GM21360 (cell line): ENCODE data around the gene SHANK3.

Source experiments
- ATAC-seq: cut with Tn5 transposase; IDR thresholded peaks from one replicate; pipeline ENCODE4 v1.9.1; 2021; ENCODE audit warnings: mild to moderate bottlenecking, moderate library complexity; ENCODE audit not compliant: unreplicated experiment

The SHANK3 gene

GRCh38 chr22:50711446-50712340 lies 39.1 kb downstream of the SHANK3 start:
- no peak for ATAC-seq

DNA sequence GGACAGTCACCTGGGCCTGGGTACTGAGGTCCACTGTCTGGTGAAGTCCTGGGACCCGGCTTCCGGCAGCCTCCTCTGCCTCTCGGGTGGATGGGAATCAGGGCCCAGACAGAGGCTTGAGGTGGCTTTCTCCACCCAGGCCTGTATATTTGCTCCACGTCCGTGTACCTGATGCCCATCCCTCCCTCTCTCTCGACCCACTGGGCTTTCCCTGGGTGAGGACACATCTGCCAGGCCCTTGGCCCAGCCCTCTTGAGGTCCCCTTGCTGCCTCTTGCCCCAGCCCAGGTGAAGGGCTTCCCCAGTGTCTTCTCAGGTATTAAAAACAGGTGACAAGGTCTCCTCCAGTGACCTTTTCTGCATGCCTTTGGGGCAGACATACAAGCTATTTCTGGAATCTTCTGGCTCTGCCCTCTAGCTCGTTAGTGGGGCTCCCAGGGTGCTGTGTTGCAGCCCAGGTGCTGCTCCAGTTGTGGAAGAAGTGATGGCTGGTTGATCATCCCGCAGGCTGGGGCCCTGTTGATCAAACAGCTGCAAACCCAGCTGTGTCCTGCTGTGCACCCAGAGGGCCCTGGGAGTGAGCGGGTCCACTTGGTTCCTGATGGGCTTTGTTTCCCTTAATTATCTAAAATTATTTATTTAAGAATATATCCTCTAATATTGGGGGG lies 39.9 kb downstream of the SHANK3 start:
- no peak for ATAC-seq

GRCh38 chr22:50713008-50713385 lies 40.4 kb downstream of the SHANK3 start:
- no peak for ATAC-seq

- no peak for ATAC-seq
Observed at GRCh38 chr22:50713571-50714056, 41.0 kb downstream of the SHANK3 start.

GRCh38 chr22:50714150-50714549 lies 41.5 kb downstream of the SHANK3 start:
- ATAC-seq = no peak

DNA sequence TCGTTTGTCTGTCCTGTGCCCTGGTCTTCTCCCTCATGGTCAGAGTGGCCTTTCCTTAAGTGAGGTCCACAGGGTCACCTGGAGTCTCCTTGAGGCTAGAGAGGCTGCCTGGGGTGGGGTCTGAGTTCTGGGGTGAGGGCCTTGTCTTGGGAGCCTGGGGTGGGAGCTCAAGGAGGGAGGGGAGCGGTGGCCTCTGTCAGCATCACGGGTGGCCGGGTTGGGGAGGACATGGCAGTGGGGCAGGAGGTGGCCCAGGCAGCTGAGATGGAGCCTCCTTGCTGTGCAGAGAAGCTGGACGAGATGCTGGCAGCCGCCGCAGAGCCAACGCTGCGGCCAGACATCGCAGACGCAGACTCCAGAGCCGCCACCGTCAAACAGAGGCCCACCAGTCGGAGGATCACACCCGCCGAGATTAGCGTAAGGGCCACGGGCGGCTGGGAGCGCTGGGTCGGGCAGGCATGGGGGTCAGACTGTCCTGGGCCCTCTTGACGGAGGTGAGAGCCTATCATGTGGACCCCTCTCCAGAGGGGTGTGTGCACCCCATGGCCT lies 42.1 kb downstream of the SHANK3 start:
- no peak for ATAC-seq

DNA sequence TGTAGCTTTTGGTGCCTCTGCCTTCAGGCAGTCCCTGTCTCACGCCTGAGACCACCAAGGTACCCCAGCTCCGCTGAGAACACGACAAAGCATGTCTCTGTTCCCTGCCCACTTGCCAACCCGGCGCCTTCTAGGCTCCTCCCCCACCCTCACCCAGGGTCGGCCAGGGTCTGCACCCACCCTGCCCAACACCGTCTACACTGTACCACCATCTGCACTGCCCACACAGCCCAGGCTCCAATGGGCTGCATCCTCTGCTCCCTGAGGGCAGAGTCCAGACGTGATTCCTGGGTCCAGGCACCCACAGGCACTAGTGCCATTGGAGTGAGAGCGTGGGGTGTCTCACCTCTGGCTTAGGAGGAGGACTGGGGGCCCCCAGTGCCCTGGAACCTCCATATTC lies 42.6 kb downstream of the SHANK3 start:
- no peak for ATAC-seq

- ATAC-seq = no peak
Observed at GRCh38 chr22:50715776-50716175, 43.2 kb downstream of the SHANK3 start.

DNA sequence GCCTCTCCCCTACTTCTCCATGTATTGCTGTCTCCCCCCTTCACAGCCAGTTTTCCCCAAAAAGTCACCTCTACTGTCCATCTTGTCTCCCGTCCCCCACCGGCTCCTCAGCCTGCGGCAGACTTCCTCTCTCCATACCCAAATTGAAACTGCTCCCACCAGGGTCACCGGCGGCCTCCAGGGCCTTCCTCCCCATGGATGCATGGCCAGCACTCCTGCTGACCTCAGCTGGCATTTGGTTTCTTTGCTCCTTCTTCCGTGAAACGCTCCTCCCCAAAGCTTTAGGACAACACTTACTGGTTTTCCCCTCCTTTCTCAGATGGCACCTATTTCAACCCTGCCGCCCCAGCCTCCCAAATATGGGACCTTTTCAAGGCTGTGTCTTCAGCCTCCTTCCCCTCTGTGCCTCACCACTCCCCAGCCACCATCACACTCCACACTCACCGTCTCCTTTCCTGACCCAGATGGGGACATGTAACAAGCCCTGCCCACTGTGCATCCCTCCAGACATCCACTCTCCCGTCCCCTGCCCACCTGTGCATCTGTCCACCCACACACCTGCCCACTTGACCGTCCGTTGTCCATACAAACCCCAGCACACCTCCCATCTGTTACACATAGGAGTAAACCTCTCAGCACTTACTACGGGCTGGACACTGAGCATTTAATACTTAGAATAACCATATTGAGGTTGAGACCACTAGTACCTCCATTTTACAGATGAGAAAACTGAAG lies 43.8 kb downstream of the SHANK3 start:
- no peak for ATAC-seq

GRCh38 chr22:50717709-50718351 lies 45.2 kb downstream of the SHANK3 start:
- no peak for ATAC-seq

DNA sequence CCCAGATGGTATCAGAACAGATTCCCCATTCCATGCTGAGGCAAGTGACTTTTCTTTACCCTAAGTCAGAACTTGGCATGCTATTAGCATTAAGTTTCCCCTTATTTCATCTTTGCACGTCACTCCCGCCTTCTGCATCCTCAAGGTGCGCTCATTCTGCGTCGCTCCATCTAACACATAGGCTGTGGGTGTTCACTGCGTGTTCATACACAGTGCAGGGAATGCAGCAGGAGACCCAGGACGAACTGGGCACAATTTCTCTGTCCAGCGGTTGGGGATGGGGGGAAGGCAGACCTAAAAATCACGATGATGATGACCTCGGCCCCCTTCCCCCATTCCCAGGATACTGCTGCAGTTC lies 45.7 kb downstream of the SHANK3 start:
- ATAC-seq = no peak

DNA sequence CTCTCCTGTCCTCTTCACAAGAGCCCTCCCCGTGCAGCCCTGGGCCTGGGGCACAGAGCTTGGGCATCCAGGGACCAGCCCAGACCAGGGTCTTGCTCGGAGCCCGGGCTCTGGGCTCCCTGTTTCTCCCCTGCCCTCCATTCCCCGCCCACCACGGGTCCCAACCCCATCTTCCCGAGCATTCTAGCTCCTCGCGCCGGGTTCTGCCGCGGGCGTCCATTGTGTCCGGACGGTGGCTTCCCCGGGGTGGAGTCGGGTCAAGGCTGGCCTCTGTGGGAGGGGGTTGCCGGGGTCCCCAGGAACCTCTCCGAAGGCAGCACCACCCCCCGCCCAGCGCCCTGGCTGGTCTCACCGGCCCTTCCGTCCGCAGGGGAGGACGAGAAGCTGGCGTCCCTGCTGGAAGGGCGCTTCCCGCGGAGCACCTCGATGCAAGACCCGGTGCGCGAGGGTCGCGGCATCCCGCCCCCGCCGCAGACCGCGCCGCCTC lies 47.2 kb downstream of the SHANK3 start:
- ATAC-seq = no peak

DNA sequence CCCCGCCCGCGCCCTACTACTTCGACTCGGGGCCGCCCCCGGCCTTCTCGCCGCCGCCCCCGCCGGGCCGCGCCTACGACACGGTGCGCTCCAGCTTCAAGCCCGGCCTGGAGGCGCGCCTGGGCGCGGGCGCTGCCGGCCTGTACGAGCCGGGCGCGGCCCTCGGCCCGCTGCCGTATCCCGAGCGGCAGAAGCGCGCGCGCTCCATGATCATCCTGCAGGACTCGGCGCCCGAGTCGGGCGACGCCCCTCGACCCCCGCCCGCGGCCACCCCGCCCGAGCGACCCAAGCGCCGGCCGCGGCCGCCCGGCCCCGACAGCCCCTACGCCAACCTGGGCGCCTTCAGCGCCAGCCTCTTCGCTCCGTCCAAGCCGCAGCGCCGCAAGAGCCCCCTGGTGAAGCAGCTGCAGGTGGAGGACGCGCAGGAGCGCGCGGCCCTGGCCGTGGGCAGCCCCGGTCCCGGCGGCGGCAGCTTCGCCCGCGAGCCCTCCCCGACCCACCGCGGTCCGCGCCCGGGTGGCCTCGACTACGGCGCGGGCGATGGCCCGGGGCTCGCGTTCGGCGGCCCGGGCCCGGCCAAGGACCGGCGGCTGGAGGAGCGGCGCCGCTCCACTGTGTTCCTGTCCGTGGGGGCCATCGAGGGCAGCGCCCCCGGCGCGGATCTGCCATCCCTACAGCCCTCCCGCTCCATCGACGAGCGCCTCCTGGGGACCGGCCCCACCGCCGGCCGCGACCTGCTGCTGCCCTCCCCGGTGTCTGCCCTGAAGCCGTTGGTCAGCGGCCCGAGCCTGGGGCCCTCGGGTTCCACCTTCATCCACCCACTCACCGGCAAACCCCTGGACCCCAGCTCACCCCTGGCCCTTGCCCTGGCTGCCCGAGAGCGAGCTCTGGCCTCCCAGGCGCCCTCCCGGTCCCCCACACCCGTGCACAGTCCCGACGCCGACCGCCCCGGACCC lies 48.0 kb downstream of the SHANK3 start:
- no peak for ATAC-seq

- ATAC-seq = no peak
Observed at GRCh38 chr22:50721257-50721844, 48.7 kb downstream of the SHANK3 start.

DNA sequence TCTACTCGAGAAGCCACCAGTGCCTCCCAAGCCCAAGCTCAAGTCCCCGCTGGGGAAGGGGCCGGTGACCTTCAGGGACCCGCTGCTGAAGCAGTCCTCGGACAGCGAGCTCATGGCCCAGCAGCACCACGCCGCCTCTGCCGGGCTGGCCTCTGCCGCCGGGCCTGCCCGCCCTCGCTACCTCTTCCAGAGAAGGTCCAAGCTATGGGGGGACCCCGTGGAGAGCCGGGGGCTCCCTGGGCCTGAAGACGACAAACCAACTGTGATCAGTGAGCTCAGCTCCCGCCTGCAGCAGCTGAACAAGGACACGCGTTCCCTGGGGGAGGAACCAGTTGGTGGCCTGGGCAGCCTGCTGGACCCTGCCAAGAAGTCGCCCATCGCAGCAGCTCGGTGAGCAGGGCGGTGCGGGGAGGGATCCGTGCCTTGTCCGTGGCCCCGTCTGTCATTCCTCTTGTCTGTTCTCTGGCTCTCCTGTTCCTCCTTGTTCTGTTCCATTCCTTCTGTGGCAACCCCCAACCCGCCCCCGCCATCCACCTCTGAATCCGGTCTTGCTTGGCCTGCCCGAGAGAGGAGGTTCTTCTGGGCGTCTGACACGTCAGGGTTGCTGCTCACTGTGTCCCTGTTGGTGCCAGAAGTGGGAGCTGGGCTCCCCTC lies 49.6 kb downstream of the SHANK3 start:
- no peak for ATAC-seq
